IMR-90 (cell line): ENCODE results near the gene KLHL6.
"Not testable (repeated sequence)": the region's sequence is repeated elsewhere in the genome, so short reads cannot be mapped to it uniquely, and the experiment has no call there.

Experiments
- CHD1 ChIP-seq: IDR thresholded peaks from 2 replicates; pipeline ENCODE4 v1.6.1; 2012; ENCODE audit warnings: low read depth, low read length, improper control_type of control experiment
- CTCF ChIP-seq: conservative IDR thresholded peaks from 2 replicates; pipeline ENCODE4 v1.5.1; 2012; ENCODE audit warnings: mild to moderate bottlenecking, low read depth, low read length, improper control_type of control experiment
- FOS ChIP-seq: fragments of 150-350 bp; IDR thresholded peaks from 2 replicates; pipeline ENCODE4 v1.6.1; 2016; ENCODE audit warnings: low read depth, low read length
- MAFK ChIP-seq: IDR thresholded peaks from 2 replicates; pipeline ENCODE4 v1.6.1; 2012; ENCODE audit warnings: low read depth, low read length, improper control_type of control experiment
- MAZ ChIP-seq: IDR thresholded peaks from 2 replicates; pipeline ENCODE4 v1.6.1; 2012; ENCODE audit warnings: low read depth, mild to moderate bottlenecking, low read length, improper control_type of control experiment, moderate library complexity, borderline replicate concordance
- MXI1 ChIP-seq: IDR thresholded peaks from 2 replicates; pipeline ENCODE4 v1.6.1; 2012; ENCODE audit warnings: low read depth, mild to moderate bottlenecking, low read length, moderate library complexity, borderline replicate concordance
- NFE2L2 ChIP-seq: fragments of 150-350 bp; IDR thresholded peaks from 2 replicates; pipeline ENCODE4 v1.6.1; 2016; ENCODE audit warnings: low read depth, mild to moderate bottlenecking, low read length
- POLR2A ChIP-seq: IDR thresholded peaks from 2 replicates; pipeline ENCODE4 v1.6.1; 2012; ENCODE audit warnings: mild to moderate bottlenecking, low read depth, low read length
- RAD21 ChIP-seq: IDR thresholded peaks from 2 replicates; pipeline ENCODE4 v1.6.1; 2012; ENCODE audit warnings: low read length, improper control_type of control experiment
- RFX5 ChIP-seq: IDR thresholded peaks from 2 replicates; pipeline ENCODE4 v1.8.0; 2012; ENCODE audit warnings: low read depth, mild to moderate bottlenecking, low read length, moderate library complexity
- SMC3 ChIP-seq: fragments of 150-350 bp; IDR thresholded peaks from 2 replicates; pipeline ENCODE4 v1.6.1; 2016; ENCODE audit warnings: low read depth, mild to moderate bottlenecking, antibody characterized with exemption, low read length, moderate library complexity
- USF2 ChIP-seq: fragments of 150-350 bp; IDR thresholded peaks from 2 replicates; pipeline ENCODE4 v1.6.1; 2017; ENCODE audit warnings: mild to moderate bottlenecking, antibody characterized with exemption, low read length, low read depth

- not testable (repeated sequence) for TF ChIP-seq CTCF, USF2, FOS, POLR2A, RFX5, RAD21, MAZ, MAFK, CHD1, SMC3, MXI1, NFE2L2
Measured at GRCh38 chr3:183520295-183520694, 35.2 kb downstream of the KLHL6 start.
